GM19043 (cell line): ENCODE data around the gene DTX3.
A peak's percentile ranks its signal among the peaks of the same experiment; 100 is the strongest.
"Not testable (repeated sequence)": the region's sequence is repeated elsewhere in the genome, so short reads cannot be mapped to it uniquely, and the experiment has no call there.

Experiments used
- ATAC-seq: cut with Tn5 transposase; IDR thresholded peaks from one replicate; pipeline ENCODE4 v1.9.1; 2021; ENCODE audit warnings: low read depth; ENCODE audit not compliant: unreplicated experiment

The DTX3 gene

DNA sequence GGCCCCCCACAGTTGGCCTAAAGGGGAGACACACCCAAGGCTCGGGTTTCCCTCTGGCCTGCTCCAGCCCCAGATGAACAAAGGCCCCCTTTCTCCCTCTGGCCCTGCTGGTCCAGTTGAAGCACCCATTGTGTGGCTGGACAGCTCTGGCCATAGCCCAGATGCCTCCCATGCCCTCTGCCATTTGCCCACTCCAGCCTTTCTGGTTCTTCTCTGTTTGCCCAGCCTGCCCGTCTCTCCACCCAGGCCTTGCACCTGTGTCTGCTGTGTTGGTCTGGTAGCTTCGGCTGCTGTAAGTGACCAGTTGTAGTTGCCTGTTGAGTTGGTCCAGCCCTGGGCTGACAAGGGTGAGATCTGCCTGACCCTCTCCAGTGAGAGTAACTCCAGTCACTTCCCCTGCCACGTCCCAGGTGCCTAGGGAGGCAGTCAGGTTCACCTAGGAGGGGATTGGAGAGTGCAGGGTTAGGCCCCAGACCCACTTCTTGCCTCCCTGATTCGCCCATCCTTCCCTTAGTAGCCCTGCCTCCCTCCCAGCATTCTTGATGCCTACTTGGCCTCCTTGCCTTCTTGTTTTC, 25.4 kb downstream of the DTX3 start:
- no peak for ATAC-seq

DNA sequence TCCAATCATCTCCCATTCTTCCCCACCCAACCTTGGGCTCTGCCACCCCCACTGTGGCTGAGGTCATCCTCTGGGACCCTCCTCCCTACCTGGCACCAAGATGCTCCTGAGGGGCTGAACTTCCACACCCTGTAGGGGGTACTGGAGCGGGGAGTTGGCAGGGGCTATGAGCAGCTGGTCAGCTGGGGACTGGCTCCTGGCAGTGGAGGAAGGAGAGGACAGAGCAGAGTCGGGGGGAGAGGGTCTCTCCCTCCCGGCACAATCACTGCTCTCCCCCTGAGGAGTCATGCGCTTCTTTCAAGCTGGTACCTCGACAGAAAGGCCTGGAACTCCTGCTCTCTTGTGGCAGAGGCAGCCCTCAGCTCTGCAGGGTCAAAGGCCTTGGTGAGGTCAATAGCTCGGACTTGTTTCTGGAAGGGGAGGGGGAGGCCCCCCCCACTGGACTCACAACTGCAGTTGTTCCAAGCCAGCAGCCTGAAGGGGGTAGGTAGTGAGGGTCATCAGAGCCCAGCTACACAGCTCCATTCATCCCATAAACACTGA, 26.3 kb downstream of the DTX3 start:
- ATAC-seq, result no peak

DNA sequence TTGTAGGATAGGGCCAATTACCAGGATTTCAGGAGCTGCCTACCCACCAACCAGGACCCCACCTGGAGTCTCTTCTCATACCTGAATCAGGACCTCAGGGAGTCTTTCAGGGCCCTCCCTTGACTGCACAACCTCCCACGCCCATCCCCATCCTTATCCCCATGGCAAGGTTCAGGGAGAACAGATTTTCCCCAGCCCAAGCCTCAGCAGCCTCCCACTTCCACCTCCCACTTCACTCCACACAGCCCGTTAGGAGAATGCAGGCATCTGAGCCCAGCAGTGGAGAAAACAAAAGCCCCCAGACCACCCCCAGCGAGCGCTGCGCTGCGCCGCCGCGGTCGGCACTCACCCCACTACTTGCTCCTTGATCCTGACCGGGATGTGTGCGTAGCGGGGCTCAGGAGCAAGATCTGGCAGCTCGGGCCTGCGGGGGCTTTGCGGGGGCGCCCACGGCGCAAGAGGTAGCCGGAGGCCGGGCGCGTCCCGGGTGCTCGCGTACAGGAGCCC, 27.0 kb downstream of the DTX3 start:
- ATAC-seq, result no peak

DNA sequence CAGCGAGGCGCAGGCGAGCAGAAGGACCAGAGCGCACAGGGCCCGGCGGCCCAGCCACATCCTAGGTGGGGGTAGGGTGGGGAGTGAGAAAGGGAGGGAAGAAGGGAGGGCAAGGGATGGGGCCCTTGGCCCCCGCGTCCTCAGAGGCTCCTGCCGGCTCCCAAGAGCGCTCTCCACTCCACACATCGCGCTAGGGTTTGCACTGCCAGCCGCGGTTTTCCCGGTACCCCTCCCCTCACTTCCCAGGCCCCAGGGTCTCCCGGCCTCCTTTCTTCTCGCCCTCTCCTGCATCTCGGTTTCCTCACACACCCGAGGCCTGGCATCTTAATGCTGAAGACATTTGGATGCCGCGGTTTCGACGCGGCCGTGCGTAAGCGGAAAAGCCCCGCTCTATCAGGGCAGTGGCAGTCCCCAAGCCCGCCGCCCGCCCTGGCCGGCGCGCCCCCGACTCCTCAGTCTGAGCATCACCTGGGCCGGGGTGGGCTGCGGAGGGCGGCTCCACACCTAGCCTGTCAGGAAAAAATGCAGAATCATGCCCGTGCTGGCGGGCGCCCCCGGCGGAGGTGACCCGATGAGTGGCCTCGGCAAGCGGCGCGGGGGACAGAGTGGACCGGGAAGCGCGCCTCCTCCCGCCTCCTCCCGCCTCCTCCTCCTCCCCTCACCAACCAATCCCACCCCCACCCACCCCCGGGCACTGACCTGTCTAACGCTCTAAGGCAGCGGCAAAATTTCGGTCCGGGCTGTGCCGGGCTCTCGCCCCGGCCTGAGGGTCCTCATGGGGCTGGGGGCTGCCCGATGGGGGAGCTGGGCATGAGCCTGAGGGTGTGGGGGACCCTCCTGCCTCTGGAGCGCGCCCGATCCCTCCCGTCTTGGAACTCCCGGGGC, 27.7 kb downstream of the DTX3 start:
- no peak for ATAC-seq

DNA sequence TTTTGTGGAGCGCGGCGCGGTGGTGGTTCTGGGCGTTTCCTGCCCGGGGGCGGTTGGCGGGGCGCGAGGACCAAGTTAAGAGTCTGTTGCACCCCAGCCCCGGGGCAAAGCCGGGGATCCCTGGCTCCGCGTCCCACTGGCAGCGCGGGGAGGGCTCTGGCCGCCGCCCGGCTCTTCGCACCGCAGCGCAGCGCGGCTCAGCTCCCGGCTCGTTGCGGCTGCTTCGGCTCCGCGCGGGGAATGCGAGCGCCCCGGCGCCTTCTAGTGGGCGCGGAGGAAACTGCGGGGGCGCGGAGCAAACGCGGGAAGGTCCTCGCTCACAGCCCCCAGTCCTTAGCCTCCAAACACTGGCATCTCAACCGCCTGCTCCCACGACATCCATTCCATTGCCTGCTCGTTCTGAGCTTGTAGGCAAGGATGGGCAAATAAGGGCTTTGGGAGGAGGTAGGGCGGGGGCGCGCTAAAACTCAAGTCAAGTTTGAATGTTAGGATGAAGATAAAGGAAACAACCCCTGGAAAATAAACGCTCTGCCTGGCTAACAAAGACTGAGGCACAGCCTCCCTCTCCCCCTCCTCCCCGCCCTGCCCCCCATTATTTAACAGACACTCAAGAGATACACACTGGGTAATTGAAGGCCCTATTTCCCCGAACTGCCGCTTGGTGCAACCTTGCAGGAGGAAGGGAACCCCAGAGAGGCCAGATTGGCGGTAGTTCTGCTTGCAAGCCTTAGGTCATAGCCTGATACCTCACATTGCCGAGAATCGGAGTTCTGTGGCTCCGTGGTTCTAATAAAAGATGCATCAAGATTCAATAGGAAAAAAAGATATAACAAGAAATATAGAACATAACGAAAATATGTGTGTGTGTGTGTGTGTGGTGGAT, 28.6 kb downstream of the DTX3 start, which contains the start of gene B4GALNT1:
Gene B4GALNT1, minus strand, starts transcription at position 244 of the 883 bp plus-strand sequence. CDS start 1,069 bp downstream, outside the sequence.
- peak; percentile 94 for ATAC-seq

DNA sequence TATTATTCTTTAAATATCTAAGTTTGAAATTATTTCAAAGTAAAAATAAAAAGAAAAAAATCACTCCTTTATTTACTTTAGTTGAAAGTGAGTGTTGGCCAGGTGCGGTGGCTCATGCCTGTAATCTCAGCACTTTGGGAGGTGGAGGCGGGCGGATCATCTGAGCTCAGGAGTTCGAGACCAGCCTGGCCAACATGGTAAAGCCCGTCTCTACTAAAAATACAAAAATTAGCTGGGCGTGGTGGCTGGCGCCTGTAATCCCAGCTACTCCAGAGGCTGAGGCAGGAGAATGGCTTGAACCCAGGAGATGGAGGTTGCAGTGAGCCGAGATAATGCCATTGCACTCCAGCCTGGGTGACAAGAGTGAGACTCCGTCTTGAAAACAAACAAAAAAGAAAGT, 32.1 kb downstream of the DTX3 start:
- not testable (repeated sequence) for ATAC-seq

DNA sequence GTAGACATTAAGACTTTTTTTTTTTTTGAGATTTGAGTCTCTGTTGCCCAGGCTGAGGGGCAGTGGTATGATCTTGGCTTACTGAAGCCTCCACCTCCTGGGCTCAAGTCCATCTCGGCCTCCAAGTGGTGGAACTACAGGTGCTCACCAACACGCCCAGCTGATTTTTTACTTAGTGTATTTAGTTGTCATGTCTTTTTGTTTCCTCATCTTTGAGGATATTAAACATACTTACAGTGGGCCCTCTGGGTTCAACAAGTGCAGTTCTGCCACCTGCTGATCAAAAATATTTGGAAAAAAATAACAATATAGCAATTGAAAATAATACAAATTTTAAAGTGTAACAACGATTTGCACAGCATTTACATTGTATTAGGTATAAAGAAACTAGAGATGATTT, 32.7 kb downstream of the DTX3 start:
- no peak for ATAC-seq

DNA sequence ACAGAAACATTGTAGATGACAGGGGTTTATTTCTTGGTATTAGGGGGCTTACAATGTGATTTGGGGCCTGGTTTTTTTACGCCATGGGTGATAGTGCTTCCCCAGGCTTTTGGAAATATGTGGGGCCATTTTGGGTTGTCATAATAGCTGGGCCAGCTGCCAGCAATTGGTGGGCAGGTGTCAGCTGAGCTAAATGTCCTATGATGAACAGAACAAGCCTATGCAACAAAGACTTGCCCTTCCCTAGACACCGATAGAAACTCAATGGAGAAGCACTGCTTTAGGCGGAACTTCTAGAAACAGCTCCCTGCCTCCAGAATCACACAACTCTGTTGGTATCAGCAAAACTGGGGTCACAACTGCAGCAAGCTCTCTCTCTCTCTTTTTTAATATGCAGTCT, 33.5 kb downstream of the DTX3 start:
- ATAC-seq, result no peak

DNA sequence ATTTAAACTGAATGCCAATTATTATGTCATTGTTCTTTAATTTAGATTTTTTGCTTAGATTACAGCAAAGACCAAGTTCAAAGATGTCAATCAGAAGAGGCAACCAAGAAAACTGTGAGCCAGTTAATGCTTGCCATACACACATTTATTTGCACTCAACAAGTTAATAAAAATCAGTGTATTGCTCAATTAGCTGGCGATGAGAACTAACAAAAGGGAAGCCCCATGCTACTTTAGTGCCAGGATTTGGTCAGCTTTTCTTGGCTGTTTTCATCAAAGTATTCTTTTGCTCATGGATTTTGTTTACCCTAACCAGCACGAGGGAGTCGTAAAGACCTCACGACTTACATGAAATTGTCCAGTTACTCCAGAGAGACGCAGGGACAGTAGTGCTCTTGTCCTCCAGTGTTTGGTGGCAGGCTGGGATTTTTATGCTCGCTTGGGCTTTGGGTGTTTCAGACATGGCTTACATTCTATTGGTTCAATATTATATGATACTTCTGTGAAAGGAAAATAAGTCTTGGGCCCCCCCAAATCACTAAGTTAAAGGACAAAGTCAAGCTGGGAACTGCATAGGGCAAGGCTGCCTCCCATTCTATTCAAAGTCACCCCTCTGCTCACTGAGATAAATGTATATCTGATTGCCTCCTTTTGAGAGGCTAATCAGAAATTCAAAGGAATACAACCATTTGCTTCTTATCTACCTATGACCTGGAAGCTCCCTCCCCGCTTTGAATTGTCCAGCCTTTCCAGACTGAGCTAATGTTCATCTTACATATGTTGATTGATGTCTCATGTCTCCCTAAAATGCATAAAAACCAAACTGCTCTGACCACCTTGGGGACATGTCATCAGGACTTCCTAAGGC, 35.8 kb downstream of the DTX3 start:
- no peak for ATAC-seq

DNA sequence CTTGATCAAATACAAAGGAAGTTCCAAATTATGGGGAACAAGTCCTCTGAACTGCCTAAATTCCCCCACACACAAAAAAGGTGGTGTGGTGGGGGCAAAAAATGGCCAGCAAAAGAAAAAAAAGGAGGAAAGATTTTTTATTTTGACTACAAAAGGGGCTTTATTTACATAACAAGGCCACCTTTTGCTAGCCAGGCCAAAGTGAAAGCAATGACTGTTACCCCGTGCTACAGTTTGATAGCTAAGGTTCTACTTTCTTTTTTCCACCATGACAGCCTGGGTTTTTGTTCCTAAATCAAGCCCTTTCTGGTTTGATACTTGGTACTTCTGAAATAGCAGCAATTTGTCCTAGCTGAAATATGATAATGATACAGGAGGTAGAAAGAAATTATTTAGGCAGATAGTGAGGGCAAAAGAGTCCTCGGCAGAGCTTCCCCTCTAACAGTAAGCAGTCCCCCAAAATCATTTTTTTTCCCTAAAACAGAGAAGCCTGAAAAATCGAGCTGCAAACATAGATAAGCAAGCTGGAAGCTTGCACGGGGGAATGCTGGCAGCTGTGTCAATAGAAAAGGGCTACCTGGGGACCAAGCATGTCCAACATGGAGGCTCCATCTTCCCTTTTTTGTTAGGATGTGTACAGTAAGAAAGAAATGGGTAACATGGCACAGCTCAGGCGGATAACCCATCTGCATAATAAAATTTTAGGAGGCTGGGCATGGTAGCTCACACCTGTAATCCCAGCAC, 37.2 kb downstream of the DTX3 start:
- ATAC-seq, result no peak

DNA sequence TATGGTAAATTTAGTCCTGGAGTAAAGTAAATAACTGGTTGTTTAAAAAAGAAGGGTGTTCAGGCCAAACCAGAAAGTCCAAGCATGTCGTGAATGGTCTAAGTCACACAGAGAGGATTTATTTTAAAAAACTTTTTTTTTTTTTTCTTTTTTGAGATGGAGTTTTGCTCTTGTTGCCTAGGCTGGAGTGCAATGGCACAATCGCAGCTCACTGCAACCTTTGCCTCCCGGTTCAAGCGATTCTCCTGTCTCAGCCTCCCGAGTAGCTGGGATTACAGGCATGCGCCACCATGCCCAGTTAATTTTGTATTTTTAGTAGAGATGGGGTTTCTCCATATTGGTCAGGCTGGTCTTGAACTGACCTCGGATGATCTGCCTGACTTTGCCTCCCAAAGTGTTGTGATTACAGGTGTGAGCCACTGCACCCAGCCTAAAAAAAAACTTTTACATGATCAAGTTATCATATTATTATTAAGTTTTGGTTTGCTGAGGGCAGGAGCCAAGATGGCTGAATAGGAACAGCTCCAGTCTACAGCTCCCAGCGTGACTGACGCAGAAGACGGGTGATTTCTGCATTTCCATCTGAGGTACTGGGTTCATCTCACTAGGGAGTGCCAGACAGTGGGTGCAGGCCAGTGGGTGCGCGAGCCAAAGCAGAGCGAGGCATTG, 41.5 kb downstream of the DTX3 start:
- not testable (repeated sequence) for ATAC-seq

DNA sequence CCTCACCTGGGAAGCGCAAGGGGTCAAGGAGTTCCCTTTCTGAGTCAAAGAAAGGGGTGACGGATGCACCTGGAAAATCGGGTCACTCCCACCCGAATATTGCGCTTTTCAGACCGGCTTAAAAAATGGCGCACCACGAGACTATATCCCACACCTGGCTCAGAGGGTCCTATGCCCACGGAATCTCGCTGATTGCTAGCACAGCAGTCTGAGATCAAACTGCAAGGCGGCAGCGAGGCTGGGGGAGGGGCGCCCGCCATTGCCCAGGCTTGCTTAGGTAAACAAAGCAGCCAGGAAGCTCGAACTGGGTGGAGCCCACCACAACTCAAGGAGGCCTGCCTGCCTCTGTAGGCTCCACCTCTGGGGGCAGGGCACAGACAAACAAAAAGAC, 42.0 kb downstream of the DTX3 start:
- ATAC-seq, result not testable (repeated sequence)

DNA sequence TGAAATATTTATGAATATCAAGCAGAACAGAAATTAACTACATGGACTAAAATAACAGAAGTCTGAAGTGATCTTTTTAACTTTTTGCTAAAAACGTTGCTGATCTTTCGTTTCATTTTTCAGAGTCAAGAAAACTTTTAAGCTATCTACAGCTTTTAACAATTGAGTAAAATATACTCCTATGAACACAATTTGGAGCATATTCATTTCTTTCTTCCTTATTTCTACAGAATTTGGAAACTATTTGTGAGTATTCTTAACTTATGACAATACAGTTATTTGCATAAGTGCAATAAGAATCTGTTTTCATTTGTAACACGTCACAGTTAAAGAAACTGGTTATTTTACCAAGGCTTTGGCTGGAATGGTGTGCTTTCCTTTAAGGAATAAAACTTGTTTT, 49.4 kb downstream of the DTX3 start:
- ATAC-seq, result no peak

DNA sequence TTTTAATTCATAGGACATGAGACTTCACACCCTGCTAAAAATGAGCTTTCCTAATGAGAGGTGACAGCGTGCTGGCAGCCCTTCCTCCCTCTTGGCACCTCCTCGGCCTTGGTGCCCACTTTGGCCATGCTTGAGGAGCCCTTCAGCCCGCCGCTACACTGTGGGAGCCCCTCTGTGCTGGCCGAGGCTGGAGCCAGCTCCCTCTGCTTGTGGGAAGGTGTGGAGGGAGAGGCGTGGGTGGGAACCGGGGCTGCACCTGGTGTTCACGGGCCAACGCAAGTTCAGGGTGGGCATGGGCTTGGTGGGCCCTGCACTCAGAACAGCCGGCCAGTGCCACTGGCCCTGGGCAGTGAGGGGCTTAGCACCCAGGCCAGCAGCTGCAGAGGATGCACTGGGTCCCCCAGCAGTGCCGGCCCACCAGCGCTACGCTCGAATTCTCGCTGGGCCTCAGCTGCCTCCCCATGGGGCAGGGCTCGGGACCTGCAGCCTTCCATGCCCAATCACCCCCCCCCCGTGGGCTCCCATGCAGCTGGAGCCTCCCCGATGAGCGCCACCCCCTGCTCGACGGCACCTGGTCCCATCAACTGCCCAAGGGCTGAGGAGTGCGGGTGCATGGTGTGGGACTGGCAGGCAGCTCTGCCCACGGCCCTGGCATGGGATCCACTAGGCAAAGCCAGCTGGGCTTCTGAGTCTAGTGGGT, 51.1 kb downstream of the DTX3 start:
- no peak for ATAC-seq

DNA sequence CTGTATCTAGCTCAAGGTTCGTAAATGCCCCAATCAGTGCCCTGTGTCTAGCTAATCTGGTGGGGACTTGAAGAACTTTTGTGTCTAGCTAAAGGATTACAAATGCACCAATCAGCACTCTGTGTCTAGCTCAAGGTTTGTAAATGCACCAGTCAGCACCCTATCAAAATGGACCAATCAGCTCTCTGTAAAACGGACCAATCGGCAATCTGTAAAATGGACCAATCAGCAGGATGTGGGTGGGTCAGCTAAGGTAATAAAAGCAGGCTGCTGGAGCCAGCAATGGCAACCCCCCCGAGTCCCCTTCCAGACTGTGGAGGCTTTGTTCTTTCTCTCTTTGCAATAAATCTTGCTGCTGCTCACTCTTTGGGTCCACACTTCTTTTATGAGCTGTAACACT, 51.8 kb downstream of the DTX3 start:
- ATAC-seq, result not testable (repeated sequence)

DNA sequence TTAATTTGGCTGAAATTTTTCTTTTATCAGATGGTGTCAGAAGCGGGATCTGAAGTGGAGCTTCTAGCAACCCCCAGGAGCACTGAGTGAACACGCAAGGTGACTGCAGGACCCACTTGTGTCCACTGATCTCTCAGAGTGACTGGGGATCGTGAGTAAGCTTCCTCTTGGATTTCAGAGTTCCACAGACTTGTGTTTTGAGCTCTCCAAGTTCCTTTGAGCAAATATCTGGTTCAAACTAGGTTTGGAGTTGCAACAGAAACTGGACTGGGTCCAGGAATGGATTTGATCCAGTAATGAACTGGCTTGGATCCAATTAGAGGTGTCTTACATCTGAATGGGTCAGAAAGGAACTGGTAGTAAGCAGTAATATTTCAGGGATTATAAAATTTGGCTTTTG, 53.1 kb downstream of the DTX3 start:
- no peak for ATAC-seq

DNA sequence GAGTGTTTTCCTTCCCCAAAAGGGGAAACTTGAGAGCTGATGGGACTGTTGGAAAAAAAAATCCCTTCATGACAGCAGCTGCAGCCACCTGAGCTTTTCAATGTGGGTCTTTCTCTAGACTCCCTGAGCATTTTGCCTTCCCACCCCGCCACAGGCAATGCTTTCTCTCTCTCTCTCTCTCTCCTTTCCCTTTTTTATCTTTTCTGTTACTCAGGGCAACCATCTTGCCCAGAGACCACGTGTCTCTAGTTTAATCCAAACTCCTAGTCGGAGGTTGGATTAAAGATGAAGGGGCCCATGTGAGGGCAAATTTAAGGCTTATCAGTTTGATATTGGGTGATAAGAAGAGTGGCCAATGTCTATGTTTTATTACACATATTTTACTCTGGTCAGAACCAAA, 54.3 kb downstream of the DTX3 start:
- ATAC-seq, result no peak
